ENCODE measurements around the gene PTPRU. TPM values are rescaled to one million over a fixed set of nuclear protein-coding genes. Genes with fewer than 3 reads are reported as not detected.

PTPRU gene
- total RNA-seq, 1 donor from 2014 or later = 15.3 TPM

GRCh38 chr1:29335573-29335972 is 99.3 kb downstream of the PTPRU start:
- intact Hi-C loops (cut with micrococcal nuclease) = no loop called here

GRCh38 chr1:29338908-29339575 is 102.7 kb downstream of the PTPRU start:
- Histone ChIP-seq H3K36me3 (no peaks in the 10 kb centered on the region), H3K4me1 (no peaks in the 10 kb centered on the region), H3K4me3 (no peak overlapping the region), H3K27ac (replicated peaks) (no peak overlapping the region), H3K9me3 (replicated peaks) (no peaks in the 10 kb centered on the region), H3K27me3 (ENCODE audit: low read depth) (peaks cover 99% of the 10 kb centered on the region)
- TF ChIP-seq CTCF (IDR thresholded peaks at IDR 0.05; ENCODE audit: borderline replicate concordance) = no peak
- intact Hi-C loops (cut with micrococcal nuclease) = no loop called here
- DNase-seq = no peak

More at GRCh38 chr1:29335573-29335972, 99.3 kb downstream of the PTPRU start:
- Histone ChIP-seq H3K36me3 (no peaks in the 10 kb centered on the region), H3K27ac (replicated peaks) (no peak overlapping the region), H3K4me3 (no peak overlapping the region), H3K4me1 (no peaks in the 10 kb centered on the region), H3K9me3 (replicated peaks) (no peaks in the 10 kb centered on the region), H3K27me3 (ENCODE audit: low read depth) (peaks cover 95% of the 10 kb centered on the region)
- no peak for DNase-seq
- TF ChIP-seq CTCF (IDR thresholded peaks at IDR 0.05; ENCODE audit: borderline replicate concordance) = no peak

GRCh38 chr1:29341936-29342335 is 105.6 kb downstream of the PTPRU start:
- Histone ChIP-seq H3K4me1 (no peaks in the 10 kb centered on the region), H3K27ac (replicated peaks) (no peak overlapping the region), H3K27me3 (ENCODE audit: low read depth) (peaks cover 88% of the 10 kb centered on the region), H3K36me3 (no peaks in the 10 kb centered on the region), H3K9me3 (replicated peaks) (no peaks in the 10 kb centered on the region), H3K4me3 (no peak overlapping the region)
- no peak for DNase-seq
- no peak for TF ChIP-seq CTCF (IDR thresholded peaks at IDR 0.05; ENCODE audit: borderline replicate concordance)
- intact Hi-C loops (cut with micrococcal nuclease) = no loop called here

GRCh38 chr1:29342351-29342750 is 106.0 kb downstream of the PTPRU start:
- peaks cover 83% of the 10 kb centered on the region for H3K27me3 ChIP-seq (ENCODE audit: low read depth)
- no peaks in the 10 kb centered on the region for H3K9me3 ChIP-seq (replicated peaks)
- no peaks in the 10 kb centered on the region for H3K36me3 ChIP-seq
- no peak overlapping the region for H3K27ac ChIP-seq (replicated peaks)
- TF ChIP-seq CTCF (IDR thresholded peaks at IDR 0.05; ENCODE audit: borderline replicate concordance) = no peak
- intact Hi-C loops (cut with micrococcal nuclease) = no loop called here
- no peaks in the 10 kb centered on the region for H3K4me1 ChIP-seq
- H3K4me3 ChIP-seq = no peak overlapping the region
- no peak for DNase-seq

GRCh38 chr1:29342983-29343382 is 106.7 kb downstream of the PTPRU start:
- intact Hi-C loops (cut with micrococcal nuclease) = no loop called here
- no peak for DNase-seq
- no peaks in the 10 kb centered on the region for H3K4me1 ChIP-seq
- no peaks in the 10 kb centered on the region for H3K9me3 ChIP-seq (replicated peaks)
- H3K27me3 ChIP-seq (ENCODE audit: low read depth) = peaks cover 77% of the 10 kb centered on the region
- H3K36me3 ChIP-seq = no peaks in the 10 kb centered on the region
- TF ChIP-seq CTCF (IDR thresholded peaks at IDR 0.05; ENCODE audit: borderline replicate concordance) = no peak
- no peak overlapping the region for H3K4me3 ChIP-seq
- no peak overlapping the region for H3K27ac ChIP-seq (replicated peaks)
